Lower leg skin (tissue), 3 donors: Measurements from ENCODE around the gene LMNB1.

ENCODE experiments used
- CTCF ChIP-seq, 3 donors: fragments of 450-650 bp; IDR thresholded peaks; one replicate each; pipeline ENCODE4 v1.5.1; 2016; ENCODE audit warnings: antibody characterized with exemption in 3 of 3, mild to moderate bottlenecking in 3 of 3, moderate library complexity in 2 of 3
- POLR2A ChIP-seq, 2 donors: fragments of 450-650 bp; IDR thresholded peaks; one replicate each; pipeline ENCODE4 v1.6.1; 2016 to 2017; ENCODE audit warnings: antibody characterized with exemption in 2 of 2, mild to moderate bottlenecking in 1 of 2, moderate library complexity in 1 of 2

GRCh38 chr5:126831156-126831555 lies 54.2 kb downstream of the LMNB1 start:
- TF ChIP-seq CTCF (IDR thresholded peaks at IDR 0.05) (no peak), POLR2A (IDR thresholded peaks at IDR 0.05) (no peak)
